Stimulated activated CD8-positive, alpha-beta memory T cell treated with anti-CD3 and anti-CD28 coated beads, Interleukin-4, amount 100 ng/mL, for 4 hours (primary cell): Measurements from ENCODE around the gene LRRC42.

Source experiments
- DNase-seq, 2 donors: peaks; one replicate each; pipeline ENCODE4 v3.0.0-alpha.2; 2020; ENCODE audit warnings: low read depth in 2 of 2, low spot score in 1 of 2

The LRRC42 gene, protein sequence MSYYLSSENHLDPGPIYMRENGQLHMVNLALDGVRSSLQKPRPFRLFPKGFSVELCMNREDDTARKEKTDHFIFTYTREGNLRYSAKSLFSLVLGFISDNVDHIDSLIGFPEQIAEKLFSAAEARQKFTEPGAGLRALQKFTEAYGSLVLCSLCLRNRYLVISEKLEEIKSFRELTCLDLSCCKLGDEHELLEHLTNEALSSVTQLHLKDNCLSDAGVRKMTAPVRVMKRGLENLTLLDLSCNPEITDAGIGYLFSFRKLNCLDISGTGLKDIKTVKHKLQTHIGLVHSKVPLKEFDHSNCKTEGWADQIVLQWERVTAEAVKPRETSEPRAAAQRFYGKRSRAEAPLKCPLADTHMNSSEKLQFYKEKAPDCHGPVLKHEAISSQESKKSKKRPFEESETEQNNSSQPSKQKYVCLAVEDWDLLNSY

GRCh38 chr1:53946252-53947171 is at the start of gene LRRC42:
TSS of gene LRRC42 (plus strand) at chr1:53946350. CDS start at chr1:53952000, 5,650 bp downstream.
- DNase-seq: peak in 1 of 2 donors; percentile 40

GRCh38 chr1:53896635-53897229 is 49.4 kb upstream of the LRRC42 start:
- no peak for DNase-seq

- no peak for DNase-seq
Measured at GRCh38 chr1:53899206-53899628, 46.9 kb upstream of the LRRC42 start.

DNA sequence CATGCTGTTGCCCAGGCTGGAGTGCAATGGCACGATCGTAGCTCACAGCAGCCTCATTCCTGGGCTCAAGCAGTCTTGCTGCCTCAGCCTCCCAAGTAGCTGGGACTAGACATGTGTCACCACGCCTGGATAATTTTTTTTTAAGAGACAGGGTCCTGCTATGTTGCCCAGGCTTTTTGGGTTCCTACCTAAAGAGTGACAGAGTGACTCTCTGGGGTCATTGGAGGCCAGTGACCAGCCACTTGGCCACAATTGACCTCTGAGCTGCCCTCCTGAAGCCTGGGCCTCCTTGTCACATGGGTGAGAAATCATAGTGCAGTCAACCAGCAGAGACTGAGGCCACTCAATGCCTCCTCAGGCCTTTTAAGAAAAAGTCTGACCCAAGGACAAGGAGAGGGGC is 46.4 kb upstream of the LRRC42 start:
- no peak for DNase-seq

DNA sequence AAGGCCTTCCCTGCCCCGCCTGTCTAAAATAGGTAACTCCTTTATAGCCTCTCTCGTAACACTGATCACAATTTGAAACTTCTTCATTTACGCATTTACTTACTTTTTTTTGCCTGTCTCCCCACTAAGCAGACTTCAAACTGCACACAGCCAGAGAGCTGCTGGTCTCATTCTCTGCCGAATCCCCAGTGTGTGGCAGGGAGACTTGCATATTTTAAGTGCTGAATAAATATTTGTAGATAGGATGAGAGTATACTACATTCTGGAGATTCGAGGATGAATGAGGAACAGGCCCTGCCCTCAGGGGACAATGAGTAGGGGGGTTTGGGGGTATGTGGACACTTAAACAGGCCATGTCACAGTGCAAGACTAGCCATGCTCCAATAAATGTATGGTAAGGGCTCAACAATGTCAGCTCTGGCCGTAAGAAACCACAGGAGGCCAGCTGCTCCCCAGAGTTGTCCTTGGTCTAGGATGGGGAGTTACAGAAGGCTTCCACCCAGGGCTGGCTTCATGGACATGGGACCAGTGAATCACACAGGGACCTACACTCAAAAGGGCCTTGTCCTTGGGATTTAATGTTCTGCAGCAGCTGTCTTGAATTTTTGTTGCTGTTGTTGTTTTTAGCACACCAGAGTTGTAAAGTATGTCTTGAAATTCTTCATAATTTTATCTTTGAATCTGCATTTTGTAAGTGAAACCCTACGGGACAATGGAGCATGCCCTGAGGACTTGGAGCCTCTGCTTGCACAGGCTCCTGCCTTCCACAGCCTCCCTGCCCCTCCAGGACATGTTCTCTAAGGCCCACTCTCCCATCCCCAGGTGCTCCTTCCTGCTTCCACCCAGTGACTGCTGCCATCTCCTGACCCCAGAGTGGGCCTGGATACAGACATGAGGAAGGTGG is 43.7 kb upstream of the LRRC42 start:
- DNase-seq: no peak

GRCh38 chr1:53905509-53905908 is 40.6 kb upstream of the LRRC42 start:
- no peak for DNase-seq

DNA sequence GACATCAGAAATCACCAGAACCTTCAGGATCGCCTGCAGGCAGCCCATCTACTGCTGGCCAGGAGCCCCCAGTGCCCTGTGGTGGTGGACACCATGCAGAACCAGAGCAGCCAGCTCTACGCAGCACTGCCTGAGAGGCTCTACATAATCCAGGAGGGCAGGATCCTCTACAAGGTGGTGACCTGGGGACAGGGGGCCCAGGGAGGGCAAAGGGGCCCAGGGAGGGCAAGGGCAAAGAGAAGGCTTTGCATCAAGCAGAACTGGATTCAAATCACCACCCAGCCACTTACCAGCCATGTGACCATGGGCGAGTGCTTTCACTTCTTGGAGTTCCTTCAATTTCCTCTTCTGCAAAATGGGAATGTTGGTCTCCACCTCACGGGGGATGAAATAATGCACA is 40.0 kb upstream of the LRRC42 start:
- no peak for DNase-seq

DNA sequence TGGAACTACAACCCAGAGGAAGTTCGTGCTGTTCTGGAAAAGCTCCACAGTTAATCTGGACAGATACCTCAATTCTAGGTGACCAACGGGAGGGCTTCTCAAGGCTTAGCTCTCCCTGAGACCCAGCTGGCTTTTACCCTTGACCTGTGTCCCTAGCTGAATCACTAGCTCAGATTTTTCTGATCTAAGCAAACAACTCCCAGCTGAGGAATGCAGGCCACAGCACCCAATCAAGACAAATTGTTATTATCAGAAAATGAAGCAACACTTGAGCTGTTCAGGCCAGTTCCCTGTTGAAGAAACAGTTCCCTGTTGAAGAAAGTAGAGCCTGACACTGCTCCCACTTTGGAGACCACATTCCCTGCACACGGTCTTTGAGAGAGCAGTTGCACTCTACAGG is 36.2 kb upstream of the LRRC42 start:
- DNase-seq: no peak

- DNase-seq: no peak
Measured at GRCh38 chr1:53911442-53911841, 34.7 kb upstream of the LRRC42 start.

- no peak for DNase-seq
Measured at GRCh38 chr1:53913352-53914033, 32.7 kb upstream of the LRRC42 start.

DNA sequence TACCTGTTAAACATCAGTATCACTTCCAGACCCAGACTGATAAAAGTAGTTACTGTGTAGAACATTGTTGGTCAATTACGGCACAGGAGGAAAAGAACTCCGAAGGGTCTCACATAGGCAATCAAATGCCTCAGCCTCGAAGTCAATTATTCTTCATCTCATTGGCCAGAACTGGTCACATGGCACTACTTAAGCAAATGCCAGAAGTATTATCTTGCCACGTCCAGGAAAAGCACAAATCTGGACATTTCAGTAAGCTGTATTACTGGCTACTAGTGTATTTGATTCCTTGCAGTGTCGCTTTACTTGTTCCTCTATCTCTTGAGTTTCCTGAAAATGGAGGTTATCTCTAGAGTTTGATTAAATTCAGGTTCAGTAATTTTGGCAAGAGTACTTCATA is 27.8 kb upstream of the LRRC42 start:
- DNase-seq: no peak

DNA sequence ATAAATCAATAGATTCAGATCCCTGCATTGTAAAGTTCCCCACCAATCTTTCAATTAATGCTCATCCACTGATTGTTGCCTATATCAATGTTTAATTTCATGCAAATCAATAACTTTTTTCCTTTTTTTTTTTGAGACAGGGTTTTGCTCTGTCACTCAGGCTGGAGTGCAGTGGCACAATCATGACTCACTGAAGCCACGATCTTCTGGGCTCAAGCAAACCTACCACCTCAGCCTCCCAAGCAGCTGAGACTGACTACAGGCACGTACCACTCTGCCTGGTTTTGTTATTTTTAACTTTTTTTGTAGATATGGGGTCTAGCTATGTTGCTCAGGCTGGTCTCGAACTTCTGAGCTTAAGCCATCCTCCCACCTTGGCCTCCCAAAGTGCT is 26.5 kb upstream of the LRRC42 start:
- DNase-seq: no peak

DNA sequence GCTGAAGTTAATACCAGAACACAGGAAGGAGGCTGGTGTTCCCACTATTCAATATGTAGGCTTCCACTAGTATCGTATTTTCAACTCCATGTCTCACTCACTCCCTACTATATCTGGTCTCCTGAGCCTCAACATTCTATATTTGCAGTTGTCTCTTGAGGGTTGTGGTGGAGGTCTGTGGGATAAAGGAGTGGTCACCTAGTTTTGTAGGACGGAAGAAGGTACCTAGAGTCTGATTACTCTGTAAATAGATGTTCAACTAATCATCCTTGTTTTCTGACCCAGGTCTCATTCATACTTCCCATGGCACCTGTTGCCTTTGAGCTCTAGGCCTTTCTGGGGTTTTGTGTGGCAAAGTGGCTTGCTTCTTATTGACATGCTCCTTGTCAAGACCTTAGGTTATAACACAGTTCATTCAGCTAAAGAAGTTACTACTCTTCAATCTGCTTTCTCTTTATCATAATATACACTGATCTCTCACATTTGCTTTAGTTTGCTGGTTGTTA is 18.7 kb upstream of the LRRC42 start:
- no peak for DNase-seq

DNA sequence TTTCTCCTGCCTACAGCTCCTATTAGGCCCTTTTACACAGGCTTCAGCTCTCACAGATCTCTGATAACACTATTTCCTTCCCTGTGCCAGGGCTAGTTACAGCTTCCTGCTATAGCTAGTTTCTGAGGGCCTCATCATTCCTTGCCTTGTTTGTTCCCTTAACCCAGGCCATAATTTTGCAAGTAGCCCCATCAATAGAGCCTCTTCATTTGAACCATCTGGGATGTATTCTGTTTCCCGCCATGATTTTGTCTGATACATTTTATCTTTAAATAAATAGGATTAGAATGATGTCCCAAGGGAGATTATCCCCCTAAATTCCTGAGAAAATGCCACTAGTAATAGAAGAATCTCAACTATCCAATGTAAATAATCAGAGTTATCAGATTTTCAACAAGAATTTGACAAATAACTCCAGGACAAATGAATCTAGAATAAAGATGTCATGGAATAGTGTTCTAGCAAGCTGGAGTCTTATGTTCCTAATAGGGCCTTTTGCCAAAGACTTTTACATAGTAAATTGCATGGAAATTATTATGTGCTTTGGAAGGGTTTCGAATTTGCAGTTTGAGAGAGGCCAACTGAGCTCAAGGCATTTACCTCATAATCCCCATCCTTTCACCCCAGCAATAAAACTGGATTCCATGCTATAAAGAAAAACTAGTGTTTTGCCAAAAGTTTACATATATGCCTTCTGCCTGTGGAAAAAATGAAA is 16.7 kb upstream of the LRRC42 start:
- DNase-seq: no peak

DNA sequence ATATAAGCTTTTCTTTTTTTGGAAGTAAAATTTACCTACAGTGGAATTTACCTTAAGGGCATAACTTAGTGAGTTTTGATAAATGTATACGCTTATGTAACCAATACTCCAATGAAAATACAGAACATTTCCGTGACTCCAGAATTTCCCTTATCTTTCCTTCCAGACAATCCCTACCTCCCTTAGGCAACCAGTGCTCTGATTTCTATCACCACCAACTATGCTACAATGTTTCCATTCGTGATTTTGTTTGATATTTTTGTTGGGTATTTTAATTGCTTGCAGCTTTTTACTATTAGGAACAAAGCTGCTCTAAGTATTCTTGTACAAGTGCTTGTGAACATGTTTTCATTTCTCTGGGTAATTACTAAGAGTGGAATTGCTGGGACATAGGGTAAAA is 15.2 kb upstream of the LRRC42 start:
- no peak for DNase-seq

DNA sequence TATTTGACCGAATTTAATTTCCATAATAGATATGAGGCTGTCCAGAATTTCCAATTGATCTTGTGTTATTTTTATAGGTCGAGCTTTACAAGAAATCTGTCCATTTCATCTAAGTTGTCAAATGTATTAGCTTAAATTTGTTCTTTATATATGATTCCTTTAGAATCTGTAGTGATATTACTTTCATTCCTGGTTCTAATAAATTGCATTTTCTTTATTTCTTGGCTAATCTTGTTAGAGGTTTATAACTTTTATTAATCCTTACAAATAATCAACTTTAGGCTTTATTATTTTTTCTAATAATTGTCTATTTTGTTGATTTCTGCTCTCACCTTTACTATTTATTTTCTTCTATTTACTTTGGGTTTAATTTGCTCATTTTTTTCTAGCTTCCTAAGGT is 14.6 kb upstream of the LRRC42 start:
- DNase-seq: no peak

DNA sequence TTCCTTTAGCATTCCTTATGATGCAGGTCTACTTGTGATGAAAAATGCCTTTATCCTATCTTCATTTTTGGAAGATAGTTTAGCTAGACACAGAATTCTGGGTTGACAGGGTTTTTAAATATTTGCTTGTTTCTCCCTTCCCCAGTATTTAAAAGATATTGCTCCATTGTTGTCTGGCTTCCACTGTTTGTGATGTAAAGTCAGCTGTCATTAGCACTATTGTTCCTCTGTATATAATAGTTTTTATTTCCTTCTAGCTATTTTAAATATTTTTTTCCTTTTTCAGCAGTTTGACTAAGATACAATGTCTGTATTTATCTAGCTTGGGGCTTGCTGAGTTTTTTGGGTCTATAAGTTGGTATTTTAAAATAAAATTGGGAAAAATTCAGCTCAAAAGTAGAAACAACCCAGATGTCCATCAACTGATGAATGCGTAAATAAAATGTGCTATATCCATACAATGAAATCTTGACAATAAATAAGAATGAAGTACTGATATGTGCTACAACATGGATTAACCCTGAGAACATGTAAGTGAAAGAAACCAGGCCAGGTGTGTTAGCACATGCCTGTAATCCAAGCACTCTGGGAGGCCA is 11.9 kb upstream of the LRRC42 start:
- no peak for DNase-seq

GRCh38 chr1:53936430-53936829 is 9.7 kb upstream of the LRRC42 start:
- no peak for DNase-seq
